HepG2 (cell line): Measurements from ENCODE around the gene CISD3. TPM values are rescaled to one million over a fixed set of nuclear protein-coding genes. Genes with fewer than 3 reads are reported as not detected.

Experiments used
- ARID5B ChIP-seq: IDR thresholded peaks from 2 replicates; pipeline ENCODE4 v1.4.0; 2020; ENCODE audit warnings: mild to moderate bottlenecking, missing genetic modification reagents
- FOSL2 ChIP-seq: sonication (generic); formaldehyde crosslinking; IDR thresholded peaks from 2 replicates; pipeline ENCODE4 v1.4.0; 2020; ENCODE audit warnings: missing genetic modification reagents
- HIC2 ChIP-seq: sonication (generic); formaldehyde crosslinking; IDR thresholded peaks from 2 replicates; pipeline ENCODE4 v1.9.0; 2022; ENCODE audit warnings: low read depth, missing genetic modification reagents
- HMGA1 ChIP-seq: sonication (generic); formaldehyde crosslinking; conservative IDR thresholded peaks from 2 replicates; pipeline ENCODE4 v1.4.0; 2020; ENCODE audit warnings: missing genetic modification reagents
- KLF12 ChIP-seq: sonication (generic); formaldehyde crosslinking; IDR thresholded peaks from 2 replicates; pipeline ENCODE4 v1.4.0; 2020; ENCODE audit warnings: missing genetic modification reagents, borderline replicate concordance
- MAZ ChIP-seq, 2 experiments: sonication (generic) in 1 of 2; formaldehyde crosslinking in 1 of 2; IDR thresholded peaks; 2 replicates each; pipeline versions ENCODE4 v1.5.0 to v1.6.1; 2012 to 2020; ENCODE audit warnings: low read depth in 2 of 2, mild to moderate bottlenecking in 2 of 2, borderline replicate concordance in 1 of 2, improper control_type of control experiment in 1 of 2, low read length in 1 of 2, missing genetic modification reagents in 1 of 2, moderate library complexity in 1 of 2
- MIXL1 ChIP-seq: IDR thresholded peaks from 2 replicates; pipeline ENCODE4 v1.6.1; 2016
- NR0B2 ChIP-seq: sonication (generic); formaldehyde crosslinking; IDR thresholded peaks from 2 replicates; pipeline ENCODE4 v1.4.0; 2020; ENCODE audit warnings: mild to moderate bottlenecking, missing genetic modification reagents
- RELA ChIP-seq: sonication (generic); formaldehyde crosslinking; IDR thresholded peaks from 2 replicates; pipeline ENCODE4 v1.4.0; 2020; ENCODE audit warnings: missing genetic modification reagents
- RFX1 ChIP-seq: fragments of 450-650 bp; IDR thresholded peaks from 2 replicates; pipeline ENCODE4 v1.6.1; 2017
- ZFAT ChIP-seq: sonication (generic); formaldehyde crosslinking; conservative IDR thresholded peaks from 2 replicates; pipeline ENCODE4 v1.8.1; 2023; ENCODE audit warnings: missing genetic modification reagents, inconsistent platforms
- ZNF143 ChIP-seq: sonication (generic); formaldehyde crosslinking; IDR thresholded peaks from 2 replicates; pipeline ENCODE4 v1.4.0; 2020; ENCODE audit warnings: missing genetic modification reagents
- ZNF180 ChIP-seq: sonication (generic); formaldehyde crosslinking; IDR thresholded peaks from 2 replicates; pipeline ENCODE4 v1.4.0; 2020; ENCODE audit warnings: low read depth, missing genetic modification reagents, borderline replicate concordance
- ZNF232 ChIP-seq: sonication (generic); formaldehyde crosslinking; IDR thresholded peaks from 2 replicates; pipeline ENCODE4 v1.4.0; 2020; ENCODE audit warnings: missing genetic modification reagents, borderline replicate concordance
- ZNF318 ChIP-seq: sonication (generic); formaldehyde crosslinking; IDR thresholded peaks from 2 replicates; pipeline ENCODE4 v1.4.0; 2020; ENCODE audit warnings: mild to moderate bottlenecking, missing genetic modification reagents
- ZNF343 ChIP-seq: sonication (generic); formaldehyde crosslinking; IDR thresholded peaks from 2 replicates; pipeline ENCODE4 v1.4.0; 2020; ENCODE audit warnings: mild to moderate bottlenecking, missing genetic modification reagents
- polyA plus RNA-seq, 8 experiments: library from polyadenylated mRNA; depleted of rRNA in 3 of 8; stranded (reverse) in 7 of 8; unstranded in 1 of 8; fragments of >200 nt; fragmentation: Illumina TruSeq in 4 of 8; extraction: Trizol in 4 of 8; gene quantifications; 2 replicates each; pipeline versions ENCODE4 v1.2.1 to v1.2.3, GENCODE V29; 2011 to 2016; ENCODE audit warnings: low read depth in 4 of 8, missing spikeins in 1 of 8, mixed read lengths in 1 of 8; ENCODE audit not compliant: insufficient read depth in 1 of 8
- total RNA-seq, 5 experiments: library from RNA; depleted of rRNA; stranded (reverse); fragments of >200 nt; fragmentation: Illumina TruSeq; extraction: Trizol; gene quantifications; 2 replicates each; pipeline ENCODE4 v1.2.3, GENCODE V29; 2016; ENCODE audit warnings: low read depth in 1 of 5

The CISD3 gene
- total and polyA plus RNA-seq, 2 of the 13 experiments (the other 11 are each of a cell fraction or from before 2014, with no cell fraction given): 30.0 to 34.1 TPM

GRCh38 chr17:38691154-38691553 lies 39.0 kb upstream of the CISD3 start (continued):
- TF ChIP-seq MAZ (IDR thresholded peaks at IDR 0.05; ENCODE audit: borderline replicate concordance, low read depth, low read length) (no peak), MAZ (CRISPR knock-in tag; IDR thresholded peaks at IDR 0.05; ENCODE audit: low read depth) (peak; percentile 41; the same call in 1 of the 2 replicates), FOSL2 (CRISPR knock-in tag) (0 out of 2 replicates have a peak, but pooled peaks have one; percentile 21), ZNF318 (CRISPR knock-in tag) (no peak), ZNF180 (CRISPR knock-in tag) (no peak), ZNF143 (peak; percentile 80), ZNF343 (CRISPR knock-in tag) (0 out of 2 replicates have a peak, but pooled peaks have one; percentile 63), NR0B2 (peak; percentile 29; the same call in 1 of the 2 replicates), HIC2 (CRISPR knock-in tag) (no peak), HMGA1 (CRISPR knock-in tag) (no peak), KLF12 (CRISPR knock-in tag) (peak; percentile 17; the same call in 1 of the 2 replicates), ARID5B (peak; percentile 80), RELA (CRISPR knock-in tag) (no peak), ZNF232 (CRISPR knock-in tag) (no peak), MIXL1 (CRISPR knock-in tag) (0 out of 2 replicates have a peak, but pooled peaks have one; percentile 31), ZFAT (CRISPR knock-in tag) (no peak), RFX1 (no peak)
